Upper lobe of left lung (tissue), 6 donors: ENCODE data around the gene FBXO3. TPM values are rescaled to one million over a fixed set of nuclear protein-coding genes. Genes with fewer than 3 reads are reported as not detected.
"Not testable (repeated sequence)": the region's sequence is repeated elsewhere in the genome, so short reads cannot be mapped to it uniquely, and the experiment has no call there.

Experiments used
- ATAC-seq, 2 donors: fragments of 200-7000 bp; cut with Tn5 transposase; one replicate each; pipeline ENCODE4 v1.9.1; 2022; ENCODE audit warnings: mild to moderate bottlenecking in 2 of 2, moderate library complexity in 2 of 2; ENCODE audit not compliant: low FRiP score in 2 of 2
- DNase-seq, 2 donors: peaks; one replicate each; pipeline ENCODE4 v3.0.0-alpha.2; 2019 to 2020
- H3K27ac ChIP-seq, 4 donors: fragments of 200-600 bp; sonication (generic); one replicate each; pipeline ENCODE4 v1.5.1; 2016 to 2019
- H3K27me3 ChIP-seq, 4 donors: fragments of 200-600 bp; sonication (generic); one replicate each; pipeline ENCODE4 v1.5.1; 2017 to 2019
- H3K36me3 ChIP-seq, 4 donors: fragments of 200-600 bp; sonication (generic); one replicate each; pipeline ENCODE4 v1.5.1; 2016 to 2019
- H3K4me1 ChIP-seq, 4 donors: fragments of 200-600 bp; sonication (generic); one replicate each; pipeline ENCODE4 v1.5.1; 2018 to 2019
- H3K4me3 ChIP-seq, 4 donors: fragments of 200-600 bp; sonication (generic); one replicate each; pipeline ENCODE4 v1.5.1; 2017 to 2019; ENCODE audit warnings: mild to moderate bottlenecking in 2 of 4, moderate library complexity in 1 of 4
- H3K9me3 ChIP-seq, 4 donors: fragments of 200-600 bp; sonication (generic); one replicate each; pipeline ENCODE4 v1.5.1; 2018 to 2019
- EP300 ChIP-seq, 4 donors: sonication (generic); formaldehyde crosslinking; IDR thresholded peaks; one replicate each; pipeline ENCODE4 v1.5.1; 2017; ENCODE audit warnings: antibody characterized with exemption in 4 of 4, control low read depth in 2 of 4
- POLR2A ChIP-seq, 4 donors: fragments of 450-650 bp; IDR thresholded peaks; one replicate each; pipeline ENCODE4 v1.5.1; 2016 to 2017; ENCODE audit warnings: antibody characterized with exemption in 4 of 4, mild to moderate bottlenecking in 2 of 4
- POLR2AphosphoS5 ChIP-seq, 2 donors: sonication (generic); formaldehyde crosslinking; IDR thresholded peaks; one replicate each; pipeline ENCODE4 v1.5.1; 2017; ENCODE audit warnings: antibody characterized with exemption in 2 of 2
- WGBS, 2 donors: methylation state at CpG; one replicate each; pipeline ENCODE4 v1.1.5; 2017 to 2018; 5-methylcytosine and 5-hydroxymethylcytosine counted together
- total RNA-seq, 6 donors: library from RNA; depleted of rRNA in 4 of 6; stranded (reverse); fragments of >200 nt in 4 of 6; gene quantifications; one replicate each; pipeline versions ENCODE4 v1.1.0 to v1.2.1, GENCODE V29; 2016 to 2021
- TF ChIP-seq, protein P1 (sequence below), 6 experiments: fragments of 450-650 bp in 4 of 6; fragments of 200-600 bp in 2 of 6; sonication (generic) in 2 of 6; IDR thresholded peaks; one replicate each; pipeline ENCODE4 v1.5.1; 2016 to 2019; ENCODE audit warnings: antibody characterized with exemption in 6 of 6
- donor health status: DM: no; HTN: no; CAD: no; lungs with moderate emphysema.
- donor health status: DM: no; HTN: yes; CAD: no; lungs with severe emphysema.

Gene FBXO3
- total RNA-seq, 6 donors from 2014 or later: 9.9 to 50.8 (median 26.9) TPM

GRCh38 chr11:33731723-33732531, 42.4 kb downstream of the FBXO3 start:
- TF ChIP-seq POLR2A (IDR thresholded peaks at IDR 0.05): no peak
- TF ChIP-seq EP300 (IDR thresholded peaks at IDR 0.05): no peak
- TF ChIP-seq, protein P1, sequence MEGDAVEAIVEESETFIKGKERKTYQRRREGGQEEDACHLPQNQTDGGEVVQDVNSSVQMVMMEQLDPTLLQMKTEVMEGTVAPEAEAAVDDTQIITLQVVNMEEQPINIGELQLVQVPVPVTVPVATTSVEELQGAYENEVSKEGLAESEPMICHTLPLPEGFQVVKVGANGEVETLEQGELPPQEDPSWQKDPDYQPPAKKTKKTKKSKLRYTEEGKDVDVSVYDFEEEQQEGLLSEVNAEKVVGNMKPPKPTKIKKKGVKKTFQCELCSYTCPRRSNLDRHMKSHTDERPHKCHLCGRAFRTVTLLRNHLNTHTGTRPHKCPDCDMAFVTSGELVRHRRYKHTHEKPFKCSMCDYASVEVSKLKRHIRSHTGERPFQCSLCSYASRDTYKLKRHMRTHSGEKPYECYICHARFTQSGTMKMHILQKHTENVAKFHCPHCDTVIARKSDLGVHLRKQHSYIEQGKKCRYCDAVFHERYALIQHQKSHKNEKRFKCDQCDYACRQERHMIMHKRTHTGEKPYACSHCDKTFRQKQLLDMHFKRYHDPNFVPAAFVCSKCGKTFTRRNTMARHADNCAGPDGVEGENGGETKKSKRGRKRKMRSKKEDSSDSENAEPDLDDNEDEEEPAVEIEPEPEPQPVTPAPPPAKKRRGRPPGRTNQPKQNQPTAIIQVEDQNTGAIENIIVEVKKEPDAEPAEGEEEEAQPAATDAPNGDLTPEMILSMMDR (IDR thresholded peaks at IDR 0.05): no peak
- no peak for TF ChIP-seq POLR2AphosphoS5 (IDR thresholded peaks at IDR 0.05)
- Histone ChIP-seq H3K4me3 (peak overlapping the region in 1 of 4 donors; percentile 90), H3K27ac (peak overlapping the region; percentile 96 to 98 (median 96)), H3K4me1 (peaks cover 31 to 75% (median 46%) of the 10 kb centered on the region in 4 donors), H3K9me3 (no peaks in the 10 kb centered on the region), H3K36me3 (peaks cover 0 to 21% (median 0%) of the 10 kb centered on the region in 4 donors), H3K27me3 (no peaks in the 10 kb centered on the region)
- DNase-seq: peak in 1 of 2 donors; percentile 38
- peak in 1 of 2 donors; percentile 40 for ATAC-seq
- WGBS, 2 donors: 55 to 65% methylated on average over 9 of the region's 9 CpGs

DNA sequence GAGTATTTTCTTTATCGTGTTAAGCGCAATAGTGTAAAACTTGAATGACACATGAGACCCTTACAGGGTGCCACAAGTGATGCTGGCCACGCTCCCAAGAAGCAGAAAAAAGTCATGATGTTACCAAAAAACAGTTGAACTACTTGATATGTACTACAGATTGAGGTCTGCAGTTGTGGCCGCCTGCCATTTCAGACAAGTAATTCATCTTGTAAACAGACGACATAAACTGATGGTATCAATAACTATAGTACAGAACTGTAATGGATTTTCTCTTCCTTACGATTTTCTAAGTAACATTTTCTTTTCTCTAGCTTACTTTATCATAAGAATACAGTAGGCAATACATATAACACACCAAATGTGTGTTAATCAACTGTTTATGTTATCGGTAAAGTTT, 43.6 kb downstream of the FBXO3 start:
- Histone ChIP-seq H3K4me1 (peaks cover 31 to 81% (median 52%) of the 10 kb centered on the region in 4 donors), H3K4me3 (peak overlapping the region in 1 of 4 donors; percentile 12), H3K36me3 (peaks cover 0 to 21% (median 0%) of the 10 kb centered on the region in 4 donors), H3K27me3 (no peaks in the 10 kb centered on the region), H3K9me3 (no peaks in the 10 kb centered on the region), H3K27ac (peak overlapping the region in 1 of 4 donors; percentile 96)
- no peak for DNase-seq
- TF ChIP-seq POLR2A (IDR thresholded peaks at IDR 0.05) (no peak), EP300 (IDR thresholded peaks at IDR 0.05) (no peak), POLR2AphosphoS5 (IDR thresholded peaks at IDR 0.05) (no peak)
- TF ChIP-seq, protein P1 (IDR thresholded peaks at IDR 0.05): no peak
- 49 to 53% methylated on average over 7 of the region's 7 CpGs for WGBS, 2 donors
- no peak for ATAC-seq

DNA sequence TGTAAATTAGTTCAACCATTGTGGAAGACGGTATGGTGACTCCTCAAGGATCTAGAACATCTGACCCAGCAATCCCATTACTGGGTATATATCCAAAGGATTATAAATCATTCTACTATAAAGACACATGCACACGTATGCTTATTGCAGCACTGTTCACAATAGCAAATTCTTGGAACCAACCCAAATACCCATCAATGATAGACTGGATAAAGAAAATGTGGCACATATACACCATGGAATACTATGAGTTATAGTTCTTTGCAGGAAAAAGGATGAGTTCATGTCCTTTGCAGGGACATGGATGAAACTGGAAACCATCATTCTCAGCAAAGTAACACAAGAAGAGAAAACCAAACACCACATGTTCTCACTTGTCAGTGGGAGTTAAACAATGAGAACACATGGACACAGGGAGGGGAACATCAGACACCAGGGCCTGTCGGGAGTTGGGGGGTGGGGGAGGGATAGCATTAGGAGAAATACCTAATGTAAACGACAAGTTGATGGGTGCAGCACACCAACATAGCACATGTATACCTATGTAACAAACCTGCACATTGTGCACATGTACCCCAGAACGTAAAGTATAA, 45.2 kb downstream of the FBXO3 start:
- not testable (repeated sequence) for H3K4me3 ChIP-seq, H3K9me3 ChIP-seq, H3K27ac ChIP-seq, DNase-seq, H3K27me3 ChIP-seq, ATAC-seq
- 70 to 76% methylated on average over 5 of the region's 5 CpGs for WGBS, 2 donors
- H3K4me1 ChIP-seq: peaks cover 45 to 91% (median 62%) of the 10 kb centered on the region in 4 donors
- peaks cover 0 to 21% (median 0%) of the 10 kb centered on the region in 4 donors for H3K36me3 ChIP-seq

- WGBS, 2 donors: 23 to 32% methylated on average over 1 of the region's 1 CpG
- H3K9me3 ChIP-seq, H3K27ac ChIP-seq, DNase-seq, H3K27me3 ChIP-seq, H3K4me3 ChIP-seq, H3K36me3 ChIP-seq, ATAC-seq: not testable (repeated sequence)
- H3K4me1 ChIP-seq: peaks cover 47 to 91% (median 62%) of the 10 kb centered on the region in 4 donors
Measured at GRCh38 chr11:33727539-33727938, 46.8 kb downstream of the FBXO3 start.

DNA sequence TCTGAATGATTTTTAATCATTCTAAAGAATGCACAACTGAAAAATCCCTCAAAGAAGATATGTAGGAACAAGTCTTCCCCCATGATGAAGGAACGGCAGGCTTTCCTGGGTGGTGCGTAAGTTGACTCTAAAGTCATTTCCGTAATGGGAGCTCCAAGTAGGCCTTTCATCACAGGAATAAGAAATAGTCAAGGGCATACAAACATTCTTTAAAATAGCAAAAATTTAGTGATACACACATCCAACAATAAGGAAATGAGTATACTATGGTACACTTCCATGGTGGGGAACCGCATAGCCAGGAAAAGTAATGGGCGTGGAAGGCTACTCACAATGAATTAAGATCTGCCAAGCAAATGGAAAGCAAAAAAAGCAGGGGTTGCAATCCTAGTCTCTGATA, 48.8 kb downstream of the FBXO3 start:
- Histone ChIP-seq H3K9me3 (no peaks in the 10 kb centered on the region), H3K27me3 (no peaks in the 10 kb centered on the region)

More for the DNA sequence above, 48.8 kb downstream of the FBXO3 start:
- TF ChIP-seq, protein P1 (IDR thresholded peaks at IDR 0.05): no peak
- TF ChIP-seq EP300 (IDR thresholded peaks at IDR 0.05) (no peak), POLR2AphosphoS5 (IDR thresholded peaks at IDR 0.05) (no peak), POLR2A (IDR thresholded peaks at IDR 0.05) (no peak)
- H3K27ac ChIP-seq: peak overlapping the region; percentile 7 to 90 (median 84)
- H3K36me3 ChIP-seq: peaks cover 7 to 27% (median 16%) of the 10 kb centered on the region in 4 donors
- ATAC-seq (no peak), DNase-seq (no peak)
- 85 to 86% methylated on average over 5 of the region's 5 CpGs for WGBS, 2 donors
- H3K4me1 ChIP-seq: peaks cover 59 to 92% (median 65%) of the 10 kb centered on the region in 4 donors
- no peak overlapping the region for H3K4me3 ChIP-seq
